Kidney epithelial cell (primary cell): ENCODE results near the gene ISCA2. TPM values are rescaled to one million over a fixed set of nuclear protein-coding genes. Genes with fewer than 3 reads are reported as not detected.

ENCODE experiments used
- DNase-seq: peaks from one replicate; pipeline ENCODE4 v3.0.0-alpha.2; 2010; ENCODE audit warnings: low read depth
- H3K27me3 ChIP-seq: 2 replicates; pipeline ENCODE4 v1.6.0; 2011; ENCODE audit warnings: low read length; ENCODE audit not compliant: control insufficient read depth, insufficient read depth
- H3K36me3 ChIP-seq: 2 replicates; pipeline ENCODE4 v1.5.1; 2011; ENCODE audit warnings: low read length; ENCODE audit not compliant: control insufficient read depth, insufficient read depth
- H3K4me3 ChIP-seq: 2 replicates; pipeline ENCODE4 v1.5.1; 2011; ENCODE audit warnings: low read depth, mild to moderate bottlenecking, control low read depth, low read length
- total RNA-seq: library from RNA; depleted of rRNA; stranded (reverse); fragments of >200 nt; gene quantifications from 2 replicates; pipeline ENCODE4 v1.2.3, GENCODE V29; 2015
- TF ChIP-seq, protein P1 (sequence below): IDR thresholded peaks from 2 replicates; pipeline ENCODE4 v1.5.1; 2011; ENCODE audit warnings: mild to moderate bottlenecking, moderate library complexity, low read length, control low read depth, inconsistent platforms; ENCODE audit not compliant: insufficient read depth, poor library complexity, severe bottlenecking

The ISCA2 gene
- total RNA-seq, 1 donor from 2014 or later, result 12.1 TPM

- no peak for DNase-seq
- H3K4me3 ChIP-seq, result no peak overlapping the region
- TF ChIP-seq, protein P1, sequence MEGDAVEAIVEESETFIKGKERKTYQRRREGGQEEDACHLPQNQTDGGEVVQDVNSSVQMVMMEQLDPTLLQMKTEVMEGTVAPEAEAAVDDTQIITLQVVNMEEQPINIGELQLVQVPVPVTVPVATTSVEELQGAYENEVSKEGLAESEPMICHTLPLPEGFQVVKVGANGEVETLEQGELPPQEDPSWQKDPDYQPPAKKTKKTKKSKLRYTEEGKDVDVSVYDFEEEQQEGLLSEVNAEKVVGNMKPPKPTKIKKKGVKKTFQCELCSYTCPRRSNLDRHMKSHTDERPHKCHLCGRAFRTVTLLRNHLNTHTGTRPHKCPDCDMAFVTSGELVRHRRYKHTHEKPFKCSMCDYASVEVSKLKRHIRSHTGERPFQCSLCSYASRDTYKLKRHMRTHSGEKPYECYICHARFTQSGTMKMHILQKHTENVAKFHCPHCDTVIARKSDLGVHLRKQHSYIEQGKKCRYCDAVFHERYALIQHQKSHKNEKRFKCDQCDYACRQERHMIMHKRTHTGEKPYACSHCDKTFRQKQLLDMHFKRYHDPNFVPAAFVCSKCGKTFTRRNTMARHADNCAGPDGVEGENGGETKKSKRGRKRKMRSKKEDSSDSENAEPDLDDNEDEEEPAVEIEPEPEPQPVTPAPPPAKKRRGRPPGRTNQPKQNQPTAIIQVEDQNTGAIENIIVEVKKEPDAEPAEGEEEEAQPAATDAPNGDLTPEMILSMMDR, result no peak
- H3K27me3 ChIP-seq, result no peaks in the 10 kb centered on the region
- H3K36me3 ChIP-seq, result no peaks in the 10 kb centered on the region
These were observed 29.2 kb downstream of the ISCA2 start for GRCh38 chr14:74522740-74523139.

DNA sequence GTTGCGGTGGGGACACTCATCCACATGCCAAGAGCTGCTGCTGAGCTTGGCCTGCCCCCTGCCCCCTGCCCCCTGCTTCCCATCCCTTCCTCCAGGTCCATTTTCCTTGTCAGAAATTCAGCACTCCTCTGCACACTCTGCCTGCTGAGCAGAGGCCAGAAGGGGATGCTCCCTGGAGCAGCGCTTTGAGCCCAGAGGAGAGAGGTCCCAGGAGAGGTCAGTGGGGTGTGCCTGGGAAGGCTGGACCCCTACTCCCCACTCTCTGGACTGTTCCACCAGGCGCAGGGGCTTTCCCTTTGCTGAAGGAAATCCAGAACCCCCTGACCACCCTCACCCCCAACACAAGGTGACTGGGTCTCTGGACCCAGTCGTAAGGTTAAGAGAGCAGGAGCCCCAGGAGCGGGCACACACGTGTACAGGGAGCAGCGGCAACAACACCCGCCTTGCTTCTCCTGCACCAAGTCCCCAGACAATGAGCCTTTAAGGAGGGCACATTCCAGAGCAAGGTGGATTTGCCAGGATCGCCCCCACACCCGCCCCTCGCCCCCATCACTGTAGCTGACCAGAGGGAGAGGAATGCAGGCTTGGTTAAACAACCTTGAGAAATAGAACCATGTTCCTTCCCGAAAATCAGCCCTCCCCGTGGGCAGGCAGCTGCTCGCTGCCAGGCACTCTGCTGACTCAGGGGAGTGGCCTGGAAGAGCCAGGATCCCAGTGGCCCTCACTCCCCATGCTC, 30.7 kb downstream of the ISCA2 start:
- TF ChIP-seq, protein P1, result no peak
- DNase-seq, result no peak

DNA sequence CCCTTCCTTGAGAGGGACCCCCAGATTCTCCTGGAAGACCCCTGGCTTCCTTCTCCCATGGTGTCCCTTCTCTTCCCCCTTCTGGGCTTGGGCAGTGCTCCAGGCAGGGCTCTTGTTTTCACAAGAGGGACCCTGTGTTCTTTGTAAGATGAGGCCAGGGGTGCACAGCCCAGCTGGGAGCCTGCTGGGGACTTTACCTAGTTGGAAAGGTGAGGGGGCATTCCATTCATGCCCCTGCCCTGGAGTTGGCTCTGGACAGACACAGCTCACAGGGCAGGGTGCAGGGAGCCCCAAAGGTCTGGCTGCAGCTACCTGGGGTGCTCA, 31.2 kb downstream of the ISCA2 start:
- DNase-seq, result no peak
- no peaks in the 10 kb centered on the region for H3K36me3 ChIP-seq
- no peak overlapping the region for H3K4me3 ChIP-seq
- no peaks in the 10 kb centered on the region for H3K27me3 ChIP-seq
- TF ChIP-seq, protein P1, result no peak

More for the DNA sequence above, 30.7 kb downstream of the ISCA2 start:
- H3K4me3 ChIP-seq, result no peak overlapping the region
- H3K27me3 ChIP-seq, result no peaks in the 10 kb centered on the region
- H3K36me3 ChIP-seq, result no peaks in the 10 kb centered on the region

DNA sequence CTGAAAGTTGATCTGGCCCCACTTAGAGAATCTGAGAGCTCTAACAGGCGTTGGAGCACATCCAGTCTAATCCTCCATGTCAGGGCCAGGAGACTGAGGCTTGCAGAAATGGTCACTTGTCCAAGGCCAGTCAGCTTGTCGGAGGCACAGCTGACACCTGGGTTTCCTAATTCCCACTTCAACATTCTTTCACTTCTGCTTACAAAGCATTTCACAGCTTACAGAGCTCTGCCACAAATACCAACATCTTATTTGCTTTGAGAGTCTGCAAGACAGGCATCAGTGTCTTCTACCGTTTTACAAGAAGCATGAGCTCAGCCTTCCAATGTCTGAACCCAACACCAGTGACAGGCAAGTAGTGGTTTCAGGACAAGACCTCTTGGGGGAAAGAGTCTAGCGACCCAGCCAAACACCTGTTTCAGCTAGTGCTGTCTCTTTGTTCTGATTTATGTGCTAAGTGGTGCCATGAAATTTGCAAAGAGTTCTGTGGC, 31.8 kb downstream of the ISCA2 start:
- no peak for DNase-seq
- TF ChIP-seq, protein P1, result no peak
- H3K36me3 ChIP-seq, result no peaks in the 10 kb centered on the region
- H3K4me3 ChIP-seq, result no peak overlapping the region
- no peaks in the 10 kb centered on the region for H3K27me3 ChIP-seq

DNA sequence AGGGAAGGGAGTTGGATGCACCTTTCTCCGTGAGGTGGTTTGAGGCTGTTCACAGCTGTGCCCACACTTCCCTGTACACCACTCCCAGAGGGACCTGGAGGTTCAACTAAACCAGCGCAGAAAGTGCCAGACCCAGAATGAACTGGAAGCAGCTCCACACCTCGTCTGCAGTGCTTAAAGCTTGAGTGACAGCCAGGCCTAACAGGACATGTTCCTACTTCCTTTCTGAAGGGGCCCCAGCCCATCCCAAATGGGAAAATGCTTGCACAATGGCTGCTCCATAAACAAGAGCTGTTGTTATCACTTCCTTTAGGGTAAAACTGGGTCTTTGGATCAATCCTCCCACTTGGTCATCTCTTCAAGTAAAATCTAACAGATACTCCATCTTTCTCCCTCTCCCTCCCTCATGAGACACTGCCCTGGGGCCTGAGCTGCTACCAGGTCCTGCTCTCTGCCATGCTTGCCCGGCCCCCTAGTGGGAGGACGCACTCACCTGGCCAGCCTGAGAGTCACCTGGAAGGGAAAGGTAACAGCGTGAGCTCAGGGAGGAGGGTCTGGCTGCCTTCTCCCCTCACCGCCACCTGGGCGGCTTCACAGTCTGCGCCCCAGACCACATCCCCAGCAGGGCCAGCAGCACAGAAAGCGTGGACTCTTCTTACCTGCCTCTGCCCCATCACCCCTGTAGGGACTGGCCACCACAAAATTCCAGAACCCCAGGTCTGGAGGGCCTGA, 33.5 kb downstream of the ISCA2 start:
- Histone ChIP-seq H3K36me3 (no peaks in the 10 kb centered on the region), H3K27me3 (no peaks in the 10 kb centered on the region), H3K4me3 (no peak overlapping the region)
- TF ChIP-seq, protein P1, result no peak
- DNase-seq, result no peak
